Umbilical cord (tissue), 2 donors: ENCODE measurements around the gene GPRIN1. TPM values are rescaled to one million over a fixed set of nuclear protein-coding genes. Genes with fewer than 3 reads are reported as not detected.
"Not testable (repeated sequence)": the region's sequence is repeated elsewhere in the genome, so short reads cannot be mapped to it uniquely, and the experiment has no call there.

Experiments used
- DNase-seq: peaks from one replicate; pipeline ENCODE4 v3.0.0-alpha.2; 2015; ENCODE audit warnings: low spot score
- total RNA-seq: library from RNA; depleted of rRNA; stranded (reverse); fragments of >200 nt; gene quantifications from one replicate; pipeline ENCODE4 v1.2.3, GENCODE V29; 2014; ENCODE audit warnings: low replicate concordance; ENCODE audit not compliant: insufficient read depth

The GPRIN1 gene
- total RNA-seq, 1 donor from 2014 or later = 0.72 TPM

GRCh38 chr5:176597417-176598389 lies 12.3 kb downstream of the GPRIN1 start:
- DNase-seq = no peak

- no peak for DNase-seq
Measured at GRCh38 chr5:176596689-176597416, 13.1 kb downstream of the GPRIN1 start.

GRCh38 chr5:176596069-176596644 lies 13.8 kb downstream of the GPRIN1 start:
- DNase-seq = no peak

GRCh38 chr5:176595386-176595943 lies 14.5 kb downstream of the GPRIN1 start:
- DNase-seq = no peak

- DNase-seq = no peak
Measured at GRCh38 chr5:176594554-176594953, 15.4 kb downstream of the GPRIN1 start.

- DNase-seq = no peak
Measured at GRCh38 chr5:176593273-176593869, 16.6 kb downstream of the GPRIN1 start.

GRCh38 chr5:176592573-176592972 lies 17.4 kb downstream of the GPRIN1 start:
- no peak for DNase-seq

GRCh38 chr5:176591667-176592066 lies 18.3 kb downstream of the GPRIN1 start:
- DNase-seq = not testable (repeated sequence)

- no peak for DNase-seq
Measured at GRCh38 chr5:176590035-176590717, 19.8 kb downstream of the GPRIN1 start.

GRCh38 chr5:176589039-176589769 lies 20.8 kb downstream of the GPRIN1 start:
- no peak for DNase-seq

GRCh38 chr5:176588297-176588696 lies 21.7 kb downstream of the GPRIN1 start:
- no peak for DNase-seq

GRCh38 chr5:176587398-176587797 lies 22.6 kb downstream of the GPRIN1 start:
- no peak for DNase-seq

- DNase-seq = no peak
Measured at GRCh38 chr5:176583076-176583475, 26.9 kb downstream of the GPRIN1 start.

- DNase-seq = no peak
Measured at GRCh38 chr5:176581361-176581760, 28.6 kb downstream of the GPRIN1 start.

GRCh38 chr5:176579323-176579722 lies 30.6 kb downstream of the GPRIN1 start:
- DNase-seq = no peak

- DNase-seq = peak; percentile 23
Measured at GRCh38 chr5:176578391-176578808, 31.6 kb downstream of the GPRIN1 start.

GRCh38 chr5:176577312-176578176 lies 32.4 kb downstream of the GPRIN1 start:
- DNase-seq = no peak

GRCh38 chr5:176575488-176576422 lies 34.2 kb downstream of the GPRIN1 start:
- DNase-seq = no peak
